ENCODE measurements around the gene UGT1A6.

UGT1A6 gene

GRCh38 chr2:233768076-233768475 is 75.4 kb downstream of the UGT1A6 start:
- no peak for DNase-seq (ENCODE audit: low spot score)

- no peak for DNase-seq (ENCODE audit: low spot score)
These were observed 76.6 kb downstream of the UGT1A6 start for GRCh38 chr2:233769260-233769659.

DNA sequence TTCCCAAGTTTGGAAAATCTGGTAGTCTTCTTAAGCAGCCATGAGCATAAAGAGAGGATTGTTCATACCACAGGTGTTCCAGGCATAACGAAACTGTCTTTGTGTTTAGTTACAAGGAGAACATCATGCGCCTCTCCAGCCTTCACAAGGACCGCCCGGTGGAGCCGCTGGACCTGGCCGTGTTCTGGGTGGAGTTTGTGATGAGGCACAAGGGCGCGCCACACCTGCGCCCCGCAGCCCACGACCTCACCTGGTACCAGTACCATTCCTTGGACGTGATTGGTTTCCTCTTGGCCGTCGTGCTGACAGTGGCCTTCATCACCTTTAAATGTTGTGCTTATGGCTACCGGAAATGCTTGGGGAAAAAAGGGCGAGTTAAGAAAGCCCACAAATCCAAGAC is 79.5 kb downstream of the UGT1A6 start:
- no peak for DNase-seq (ENCODE audit: low spot score)

- no peak for DNase-seq (ENCODE audit: low spot score)
These were observed 79.9 kb downstream of the UGT1A6 start for GRCh38 chr2:233772583-233772982.

- no peak for DNase-seq (ENCODE audit: low spot score)
These were observed 81.2 kb downstream of the UGT1A6 start for GRCh38 chr2:233773854-233774253.

DNA sequence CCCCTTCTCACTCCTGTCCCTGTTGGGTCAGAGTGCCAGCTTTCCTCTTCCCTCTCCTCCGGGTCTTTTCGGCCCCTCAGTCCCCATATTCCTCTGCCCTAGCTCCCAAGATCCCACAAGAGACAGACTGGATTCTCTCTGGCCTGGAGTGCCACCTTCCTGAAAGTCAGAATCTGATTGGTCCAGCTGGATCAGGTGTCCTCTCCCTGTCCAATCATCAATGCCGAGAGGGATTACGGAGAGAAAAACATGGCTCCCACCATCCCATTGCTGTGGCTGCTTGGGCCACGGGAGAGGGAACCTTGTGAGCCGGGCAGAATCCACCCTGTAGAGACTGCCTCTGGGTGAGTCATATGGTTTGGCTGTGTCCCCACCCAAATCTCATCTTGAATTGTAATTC is 82.7 kb downstream of the UGT1A6 start:
- no peak for DNase-seq (ENCODE audit: low spot score)

DNA sequence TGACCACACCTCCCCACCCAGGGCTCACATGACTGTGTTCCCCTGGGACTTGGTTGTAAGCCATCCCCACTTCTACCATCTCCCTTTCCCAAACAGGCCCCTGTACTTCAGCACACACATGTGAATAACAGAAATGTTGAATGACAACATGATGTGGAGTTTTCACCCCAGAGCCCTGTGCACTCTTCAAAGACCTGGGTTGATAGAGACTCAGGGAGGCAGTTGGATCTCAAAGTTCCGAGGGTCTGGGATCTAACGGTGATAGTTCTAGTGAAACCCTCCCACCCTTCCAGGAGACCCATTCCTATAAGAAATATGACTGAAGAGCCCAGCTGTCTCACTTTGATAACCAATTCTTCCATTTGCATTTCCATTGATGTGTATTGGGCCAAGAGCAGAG is 85.3 kb downstream of the UGT1A6 start, which contains the start of gene MROH2A:
MROH2A (plus strand) TSS at position 301 of the 400 bp plus-strand sequence. CDS start 1,029 bp downstream, outside the sequence.
- DNase-seq (ENCODE audit: low spot score): no peak

- DNase-seq (ENCODE audit: low spot score): no peak
These were observed 87.0 kb downstream of the UGT1A6 start for GRCh38 chr2:233779722-233780121.

GRCh38 chr2:233780771-233781170 is 88.1 kb downstream of the UGT1A6 start:
- DNase-seq (ENCODE audit: low spot score): no peak

DNA sequence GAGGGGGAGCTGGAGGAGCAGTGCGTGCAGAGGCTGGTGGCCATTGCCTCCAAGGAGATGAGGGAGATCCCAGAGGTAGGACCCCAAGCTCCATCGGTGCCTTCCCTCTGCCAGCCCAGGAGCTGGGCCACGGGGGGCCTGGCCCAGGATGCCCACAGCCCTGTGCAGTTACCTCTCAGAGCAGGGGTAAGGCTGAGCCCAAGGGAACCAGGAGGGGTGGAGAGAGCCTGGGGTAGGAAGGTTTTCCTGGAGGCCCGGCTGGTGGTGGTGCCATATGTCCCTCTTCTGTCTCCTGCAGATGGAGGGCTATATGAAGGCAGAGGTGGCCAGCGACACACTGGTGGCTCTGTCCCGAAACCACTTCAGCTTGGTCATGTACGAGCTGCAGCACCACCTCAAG is 96.9 kb downstream of the UGT1A6 start:
- DNase-seq (ENCODE audit: low spot score): no peak

DNA sequence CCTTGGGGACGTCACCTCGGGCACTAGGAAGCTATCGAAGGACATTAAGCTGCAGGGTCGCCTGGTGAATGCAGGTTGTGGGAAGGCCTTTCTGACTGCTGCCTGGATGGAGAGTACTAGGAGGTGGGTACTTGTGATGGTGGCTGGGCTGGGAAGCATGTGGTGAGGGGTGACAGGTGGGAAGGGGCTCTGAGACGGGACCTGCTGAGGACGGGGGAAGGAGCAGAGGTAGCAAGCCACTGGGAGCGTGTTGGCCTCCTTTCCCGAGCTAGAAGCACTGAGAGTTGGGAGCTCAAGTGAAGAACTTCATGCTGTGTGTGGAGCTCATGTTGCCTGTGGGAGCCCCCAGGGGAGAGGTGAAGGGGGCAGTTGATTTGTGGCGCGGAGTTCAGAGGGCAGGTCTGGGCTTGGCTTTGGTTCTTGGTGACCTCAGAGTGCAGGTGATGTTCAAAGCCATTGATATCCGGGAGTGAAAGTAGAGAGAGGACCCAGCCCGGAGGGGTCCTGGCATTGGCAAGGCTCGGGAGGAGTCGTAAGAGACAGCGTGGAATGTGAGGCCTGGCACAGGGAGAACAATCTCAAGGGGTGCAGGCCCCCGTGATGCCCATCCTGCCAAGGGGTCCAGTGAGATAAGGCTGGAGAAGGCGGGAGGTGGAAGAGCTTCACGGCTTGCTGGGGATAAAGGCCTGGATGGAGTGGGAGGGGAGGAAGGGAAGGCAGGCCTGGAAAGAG is 98.6 kb downstream of the UGT1A6 start:
- no peak for DNase-seq (ENCODE audit: low spot score)

- no peak for DNase-seq (ENCODE audit: low spot score)
These were observed 99.2 kb downstream of the UGT1A6 start for GRCh38 chr2:233791883-233792329.

- DNase-seq (ENCODE audit: low spot score): no peak
These were observed 100.0 kb downstream of the UGT1A6 start for GRCh38 chr2:233792720-233793119.

GRCh38 chr2:233793465-233794127 is 100.9 kb downstream of the UGT1A6 start:
- no peak for DNase-seq (ENCODE audit: low spot score)

DNA sequence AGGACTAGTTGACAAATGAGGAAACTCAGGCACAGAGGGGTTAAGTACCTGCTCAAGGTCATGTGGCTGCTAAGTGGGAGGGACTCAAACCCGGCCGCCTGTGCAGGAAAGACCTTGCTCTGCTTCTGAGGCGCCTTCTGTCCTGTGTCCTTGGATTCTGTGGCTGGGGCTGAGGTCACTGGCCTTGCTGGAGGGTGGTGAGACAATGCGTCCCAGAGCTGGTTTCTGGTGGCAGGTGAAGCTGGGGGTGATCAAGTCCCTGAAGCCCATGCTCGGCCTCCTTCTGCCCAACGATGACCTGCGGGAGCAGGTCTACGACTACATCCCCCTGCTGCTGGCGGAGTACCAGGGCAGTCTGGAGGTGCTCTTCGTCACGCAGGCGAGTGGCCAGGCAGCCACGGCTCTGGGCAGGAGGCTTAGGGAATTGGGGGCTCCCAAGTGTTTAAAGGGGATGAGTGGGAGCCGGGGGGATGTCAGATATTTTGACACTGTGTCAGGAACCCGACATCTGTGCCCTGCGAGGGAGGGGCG is 101.5 kb downstream of the UGT1A6 start:
- no peak for DNase-seq (ENCODE audit: low spot score)

- DNase-seq (ENCODE audit: low spot score): no peak
These were observed 103.1 kb downstream of the UGT1A6 start for GRCh38 chr2:233795735-233796171.

DNA sequence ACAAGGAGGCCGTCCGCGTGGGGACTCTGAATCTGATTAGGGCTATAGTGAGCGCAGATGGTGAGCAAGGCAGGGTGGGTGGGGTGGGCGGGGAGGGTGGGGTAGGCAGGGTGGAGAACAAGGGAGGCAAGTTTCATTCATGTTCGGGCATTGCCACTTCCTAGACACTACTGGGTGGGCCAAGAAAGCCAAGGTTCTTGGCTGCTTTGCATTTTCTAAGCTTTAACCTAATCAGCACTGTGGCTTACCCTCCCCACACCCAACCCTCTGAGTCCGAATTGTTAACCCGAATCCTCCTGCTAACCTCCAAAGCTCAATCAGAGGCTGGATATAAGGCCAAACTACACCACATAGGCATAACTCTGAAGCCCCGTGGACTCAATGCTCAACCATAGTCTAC is 103.6 kb downstream of the UGT1A6 start:
- DNase-seq (ENCODE audit: low spot score): no peak

DNA sequence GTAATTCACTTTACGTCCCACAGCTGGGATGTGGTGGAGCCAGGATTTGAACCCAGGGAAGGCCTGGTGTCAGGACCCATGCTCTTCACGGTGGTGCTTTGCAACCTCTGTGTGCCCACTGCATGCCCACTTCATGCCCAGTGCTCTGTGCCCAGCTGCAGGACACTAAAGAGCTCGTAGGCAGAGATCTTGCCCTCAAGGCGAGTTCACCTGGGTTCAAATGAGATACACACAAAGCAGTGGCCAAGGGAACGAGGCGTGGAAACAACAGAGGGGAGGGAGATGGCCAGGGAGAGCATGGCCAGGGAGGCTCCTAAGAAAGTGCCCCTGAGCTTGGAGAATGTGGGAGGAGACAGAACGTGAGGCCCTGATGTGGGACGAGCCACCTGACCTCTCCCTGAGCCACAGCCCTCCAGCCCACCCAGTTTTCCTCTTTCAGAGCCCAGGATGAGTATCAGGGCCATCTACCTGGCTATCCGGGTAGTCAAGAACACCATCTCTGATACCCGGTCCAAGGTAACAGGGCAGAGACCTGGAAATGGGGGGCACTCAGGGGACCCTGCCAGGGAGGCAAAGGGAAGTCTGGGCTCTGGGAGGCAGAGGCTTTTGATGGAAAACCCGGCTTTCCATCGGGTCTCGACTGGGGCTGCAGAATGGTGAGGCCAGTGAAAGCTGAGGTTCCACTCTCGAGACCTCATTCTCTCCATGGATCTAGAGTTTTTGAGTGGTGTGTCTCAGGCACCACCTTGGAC is 105.8 kb downstream of the UGT1A6 start:
- DNase-seq (ENCODE audit: low spot score): no peak

DNA sequence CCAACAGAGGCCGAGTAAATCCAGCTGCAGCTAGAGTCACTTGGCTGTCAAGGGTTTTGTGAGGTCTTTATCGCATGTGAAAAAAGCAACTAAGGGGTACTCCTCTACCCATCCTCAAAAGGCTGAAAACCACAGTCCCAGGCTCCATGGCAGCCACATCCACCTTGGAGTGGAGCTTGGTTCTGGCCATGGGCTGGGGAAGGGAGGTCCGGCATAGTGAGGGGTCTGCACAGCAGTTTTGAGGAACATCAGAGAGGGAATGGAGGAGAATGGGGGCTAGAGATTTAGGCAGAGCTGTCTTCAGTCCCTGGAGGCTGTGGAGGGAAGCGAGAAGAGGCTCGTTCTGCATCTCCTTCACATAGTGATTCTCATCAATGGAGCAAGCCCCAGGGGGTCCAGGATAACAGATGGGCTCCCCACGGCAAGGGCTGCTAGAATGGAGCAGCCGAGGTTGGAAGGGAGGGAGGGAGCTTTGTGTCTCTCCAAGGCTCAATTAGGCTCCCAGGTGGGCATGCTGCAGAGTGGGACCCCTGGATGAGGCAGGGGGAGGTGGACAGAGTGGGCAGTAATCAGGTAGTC is 106.5 kb downstream of the UGT1A6 start:
- no peak for DNase-seq (ENCODE audit: low spot score)

DNA sequence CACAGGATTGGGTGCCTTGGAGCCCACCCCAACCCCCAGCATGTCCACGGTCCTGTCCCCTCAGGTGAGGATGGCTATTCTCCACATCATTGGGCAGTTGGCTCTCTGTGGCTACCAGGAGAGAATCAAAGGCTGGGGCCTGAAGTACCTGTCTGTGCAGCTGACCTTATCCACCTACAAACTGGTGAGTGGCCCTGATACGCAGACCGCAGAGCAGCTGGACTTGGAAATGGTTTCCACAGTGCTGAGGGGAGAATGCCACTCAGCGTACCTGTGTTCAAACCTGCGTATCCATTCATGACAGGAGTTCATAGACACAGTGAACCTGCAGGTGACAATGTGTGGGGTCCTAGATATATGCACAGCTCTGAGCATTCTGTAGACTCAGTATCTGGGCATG is 107.0 kb downstream of the UGT1A6 start:
- DNase-seq (ENCODE audit: low spot score): no peak

DNA sequence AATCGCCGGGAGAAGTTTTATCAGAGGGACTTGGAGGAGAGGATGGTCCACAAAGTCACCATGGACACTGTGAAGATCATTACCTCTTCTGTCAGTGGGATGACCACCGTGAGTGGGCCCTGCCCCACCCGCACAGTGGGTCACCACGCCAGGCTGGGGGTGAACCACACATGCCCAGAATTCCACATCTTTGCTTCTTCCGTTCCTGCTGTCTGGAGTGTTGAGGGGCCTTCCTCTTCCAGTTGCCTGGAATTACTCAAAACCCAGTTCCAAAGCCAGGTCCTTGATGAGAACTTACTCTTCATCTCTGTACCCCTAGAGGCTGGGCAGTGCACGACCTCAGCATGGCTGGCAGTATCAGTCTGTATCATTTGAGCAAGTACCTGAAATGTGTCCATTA is 107.5 kb downstream of the UGT1A6 start:
- no peak for DNase-seq (ENCODE audit: low spot score)
